ENCODE data around the gene SLC4A9. TPM values are rescaled to one million over a fixed set of nuclear protein-coding genes. Genes with fewer than 3 reads are reported as not detected.
A peak's percentile ranks its signal among the peaks of the same experiment; 100 is the strongest.

The SLC4A9 gene
- total RNA-seq, 2 donors from 2014 or later, result 0.07 to 0.56 TPM

DNA sequence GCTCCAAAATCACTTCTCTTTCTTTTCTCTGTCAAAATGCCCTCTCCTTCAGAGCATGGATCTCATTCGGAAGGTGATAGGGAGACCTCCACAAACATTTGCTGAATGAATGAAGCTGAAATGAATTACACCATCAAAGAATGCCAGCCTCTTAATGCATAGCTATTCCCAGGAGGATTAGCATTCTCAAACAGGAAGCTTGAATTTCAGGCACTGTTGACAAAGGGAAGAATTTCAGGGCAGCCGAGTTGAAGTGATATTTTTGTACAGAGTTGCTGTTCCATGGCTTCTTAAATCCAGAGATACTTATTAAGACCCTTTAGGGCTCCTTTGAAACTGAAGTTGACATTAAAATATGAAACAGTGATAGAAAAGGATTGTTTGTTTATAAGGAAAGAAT is 32.4 kb upstream of the SLC4A9 start:
- no peaks in the 10 kb centered on the region for H3K27me3 Mint-ChIP-seq (ENCODE audit: low read depth)
- no peaks in the 10 kb centered on the region for H3K36me3 Mint-ChIP-seq (ENCODE audit: insufficient read depth in 2 of 2)
- H3K9me3 Mint-ChIP-seq, result no peaks in the 10 kb centered on the region
- no peak overlapping the region for H3K4me3 Mint-ChIP-seq
- H3K4me1 Mint-ChIP-seq (ENCODE audit: low read depth), result peaks cover 10% of the 10 kb centered on the region
- no peak for DNase-seq
- ATAC-seq (replicated peaks in 1 of 2), result no peak
- H3K27ac Mint-ChIP-seq, result no peak overlapping the region

DNA sequence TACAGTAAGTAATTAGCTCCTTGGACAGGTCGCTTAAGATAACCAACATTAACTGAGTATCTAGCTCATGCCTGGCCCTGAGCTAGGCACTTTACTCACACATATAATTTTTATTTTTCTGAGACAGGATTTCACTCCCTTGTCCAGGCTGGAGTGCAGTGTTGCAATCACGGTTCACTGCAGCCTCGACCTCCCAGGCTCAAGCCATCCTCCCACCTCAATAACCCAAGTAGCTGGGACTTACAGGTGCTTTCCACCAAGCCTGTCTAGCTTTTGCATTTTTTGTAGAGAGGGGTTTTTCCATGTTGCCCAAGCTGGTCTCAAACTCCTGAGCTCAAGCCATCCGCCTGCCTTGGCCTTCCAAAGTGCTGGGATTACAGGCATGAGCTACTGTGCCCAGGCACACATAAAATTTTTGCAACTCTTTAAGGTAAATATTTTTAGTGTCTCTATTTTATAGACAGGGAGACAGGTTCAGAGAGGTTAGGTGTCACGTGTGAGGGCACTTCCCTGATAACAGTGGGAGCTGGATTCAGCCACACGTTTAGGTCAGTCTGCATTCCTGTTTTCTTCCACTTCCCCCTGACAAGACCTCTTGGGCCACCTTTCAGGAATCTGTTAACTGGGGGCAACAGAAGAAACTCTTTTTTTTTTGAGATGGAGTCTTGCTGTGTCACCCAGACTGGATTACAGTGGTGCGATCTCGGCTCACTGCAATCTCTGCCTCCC is 31.8 kb upstream of the SLC4A9 start:
- Mint-ChIP-seq H3K4me3 (no peak overlapping the region), H3K27me3 (ENCODE audit: low read depth) (no peaks in the 10 kb centered on the region), H3K4me1 (ENCODE audit: low read depth) (peaks cover 10% of the 10 kb centered on the region), H3K36me3 (ENCODE audit: insufficient read depth in 2 of 2) (no peaks in the 10 kb centered on the region), H3K9me3 (no peaks in the 10 kb centered on the region), H3K27ac (no peak overlapping the region)
- ATAC-seq (replicated peaks in 1 of 2), result no peak
- no peak for DNase-seq

DNA sequence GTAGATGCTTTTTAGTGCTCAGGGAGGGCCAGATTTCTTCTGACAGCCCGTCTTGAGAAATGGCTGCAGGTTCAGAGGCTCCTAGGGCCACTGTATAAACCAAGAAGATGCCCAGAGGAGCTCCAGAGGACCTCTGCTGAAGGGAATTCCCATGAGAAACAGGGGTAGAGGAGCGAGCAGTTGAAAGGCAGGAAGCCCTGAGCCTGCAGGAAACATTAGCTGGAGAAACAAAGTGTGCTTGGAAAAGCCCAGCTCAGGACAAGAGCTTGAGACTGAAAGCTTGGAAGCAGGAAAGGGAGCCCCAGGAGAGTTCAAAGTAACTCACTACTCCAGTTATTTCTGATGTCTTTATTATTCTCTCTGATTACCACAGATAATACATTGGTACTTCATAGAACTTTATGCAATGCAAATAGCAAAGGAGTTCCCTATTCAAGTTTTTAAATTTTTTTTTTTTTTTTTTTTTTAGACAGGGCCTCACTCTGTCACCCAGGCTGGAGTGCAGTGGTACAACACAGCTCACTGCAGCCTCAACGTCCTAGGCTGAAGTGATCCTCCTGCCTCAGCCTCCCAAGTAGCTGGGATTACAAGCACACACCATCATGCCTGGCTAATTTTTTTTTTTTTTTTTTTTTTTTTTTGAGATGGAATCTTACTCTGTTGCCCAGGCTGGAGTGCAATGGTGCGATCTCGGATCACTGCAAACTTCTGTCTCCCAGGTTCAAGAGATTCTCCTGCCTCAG is 30.1 kb upstream of the SLC4A9 start:
- ATAC-seq (replicated peaks in 1 of 2) (no peak), DNase-seq (no peak)
- Mint-ChIP-seq H3K27ac (no peak overlapping the region), H3K36me3 (ENCODE audit: insufficient read depth in 2 of 2) (no peaks in the 10 kb centered on the region), H3K9me3 (no peaks in the 10 kb centered on the region), H3K27me3 (ENCODE audit: low read depth) (no peaks in the 10 kb centered on the region), H3K4me1 (ENCODE audit: low read depth) (peaks cover under 1% of the 10 kb centered on the region), H3K4me3 (no peak overlapping the region)

DNA sequence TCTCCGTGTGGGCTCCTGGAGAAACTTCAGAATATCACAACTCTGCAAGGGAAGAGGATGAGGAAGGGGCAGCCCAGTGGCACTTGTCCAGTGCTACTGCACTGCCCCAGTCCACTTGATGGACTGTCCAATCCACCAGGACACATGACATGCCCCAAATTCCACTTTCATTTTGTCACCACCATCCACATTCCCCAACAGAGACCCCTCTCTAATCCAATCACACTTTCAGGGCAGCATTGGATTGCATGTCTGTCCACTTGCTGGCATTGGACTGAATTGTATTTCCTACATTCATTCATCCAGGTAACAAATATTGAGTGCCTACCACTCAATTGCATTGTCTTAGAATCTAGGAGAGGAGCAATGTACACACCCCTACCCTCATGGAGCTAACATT is 28.4 kb upstream of the SLC4A9 start:
- Mint-ChIP-seq H3K9me3 (no peaks in the 10 kb centered on the region), H3K36me3 (ENCODE audit: insufficient read depth in 2 of 2) (no peaks in the 10 kb centered on the region), H3K4me1 (ENCODE audit: low read depth) (no peaks in the 10 kb centered on the region), H3K27ac (no peak overlapping the region), H3K4me3 (no peak overlapping the region), H3K27me3 (ENCODE audit: low read depth) (no peaks in the 10 kb centered on the region)
- DNase-seq (no peak), ATAC-seq (replicated peaks in 1 of 2) (no peak)

DNA sequence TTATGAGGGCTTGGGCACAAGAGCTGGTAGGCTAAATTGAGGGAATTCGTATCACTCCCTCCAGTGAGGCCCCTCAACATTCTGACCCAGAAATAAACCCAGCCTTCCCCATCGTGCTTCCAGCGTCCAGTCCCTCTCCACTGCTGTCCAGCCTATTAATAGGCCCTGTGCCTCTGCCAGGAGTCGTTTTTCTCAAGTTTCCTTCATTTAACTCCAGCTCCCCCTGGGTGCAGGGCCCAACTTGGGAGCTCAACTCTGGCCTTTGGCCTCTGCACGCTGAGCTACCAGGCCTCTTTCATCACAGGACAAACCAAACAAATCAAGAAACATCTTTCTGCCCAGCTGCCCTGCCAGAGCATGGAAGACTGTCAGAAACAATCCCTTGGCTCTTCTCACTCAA is 23.6 kb upstream of the SLC4A9 start:
- H3K36me3 Mint-ChIP-seq (ENCODE audit: insufficient read depth in 2 of 2), result peaks cover 0 to 2% of the 10 kb centered on the region in 2 donors
- no peak overlapping the region for H3K27ac Mint-ChIP-seq
- no peak for ATAC-seq (replicated peaks in 1 of 2)
- H3K27me3 Mint-ChIP-seq (ENCODE audit: low read depth), result no peaks in the 10 kb centered on the region
- no peak overlapping the region for H3K4me3 Mint-ChIP-seq
- peaks cover 7% of the 10 kb centered on the region for H3K4me1 Mint-ChIP-seq (ENCODE audit: low read depth)
- no peak for DNase-seq
- no peaks in the 10 kb centered on the region for H3K9me3 Mint-ChIP-seq

DNA sequence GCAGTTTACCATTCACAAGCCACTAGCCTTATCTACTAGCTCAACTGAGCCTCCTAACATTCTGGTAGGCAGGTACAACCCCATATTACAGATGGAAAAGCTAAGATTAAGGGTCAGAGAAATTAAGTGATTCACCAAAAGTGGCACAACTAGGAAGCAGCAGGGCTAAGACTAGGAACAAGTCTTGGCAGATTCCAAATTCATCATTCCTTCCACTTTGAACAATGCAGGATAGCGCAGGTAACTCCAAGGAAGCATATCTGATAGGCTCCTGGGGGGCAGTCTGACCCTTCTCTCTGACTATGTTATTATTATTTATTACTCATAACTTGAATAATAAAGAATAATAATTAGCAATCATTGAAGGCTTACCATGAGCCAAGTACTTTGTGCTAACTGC is 22.1 kb upstream of the SLC4A9 start:
- no peaks in the 10 kb centered on the region for H3K27me3 Mint-ChIP-seq (ENCODE audit: low read depth)
- peaks cover 22% of the 10 kb centered on the region for H3K4me1 Mint-ChIP-seq (ENCODE audit: low read depth)
- H3K9me3 Mint-ChIP-seq, result no peaks in the 10 kb centered on the region
- H3K4me3 Mint-ChIP-seq, result no peak overlapping the region
- no peak for DNase-seq
- H3K27ac Mint-ChIP-seq, result no peak overlapping the region
- peaks cover 3 to 5% of the 10 kb centered on the region in 2 donors for H3K36me3 Mint-ChIP-seq (ENCODE audit: insufficient read depth in 2 of 2)
- no peak for ATAC-seq (replicated peaks in 1 of 2)

DNA sequence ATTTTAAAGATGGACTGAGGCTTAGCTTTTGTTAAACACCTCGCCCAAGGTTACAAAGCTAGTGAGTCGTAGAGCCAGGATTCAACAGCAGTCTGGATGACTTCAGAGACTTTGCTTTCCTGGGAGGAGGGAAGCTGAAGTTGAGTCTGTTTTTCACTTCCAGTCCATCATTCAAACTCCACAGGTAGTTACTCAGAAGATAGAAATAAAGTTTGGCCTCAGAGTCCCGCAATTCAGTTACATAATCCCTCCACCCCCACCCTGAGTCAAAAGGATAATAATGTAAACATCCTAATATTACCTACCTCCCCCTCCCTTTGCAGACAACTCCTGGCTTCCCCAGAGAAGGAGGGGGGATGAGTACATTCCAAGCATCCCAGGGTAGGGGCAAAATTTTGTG is 21.7 kb upstream of the SLC4A9 start:
- H3K27ac Mint-ChIP-seq, result no peak overlapping the region
- H3K9me3 Mint-ChIP-seq, result no peaks in the 10 kb centered on the region
- ATAC-seq (replicated peaks in 1 of 2), result no peak
- H3K36me3 Mint-ChIP-seq (ENCODE audit: insufficient read depth in 2 of 2), result peaks cover 3 to 5% of the 10 kb centered on the region in 2 donors
- DNase-seq, result no peak
- peaks cover 27% of the 10 kb centered on the region for H3K4me1 Mint-ChIP-seq (ENCODE audit: low read depth)
- H3K27me3 Mint-ChIP-seq (ENCODE audit: low read depth), result no peaks in the 10 kb centered on the region
- H3K4me3 Mint-ChIP-seq, result no peak overlapping the region

DNA sequence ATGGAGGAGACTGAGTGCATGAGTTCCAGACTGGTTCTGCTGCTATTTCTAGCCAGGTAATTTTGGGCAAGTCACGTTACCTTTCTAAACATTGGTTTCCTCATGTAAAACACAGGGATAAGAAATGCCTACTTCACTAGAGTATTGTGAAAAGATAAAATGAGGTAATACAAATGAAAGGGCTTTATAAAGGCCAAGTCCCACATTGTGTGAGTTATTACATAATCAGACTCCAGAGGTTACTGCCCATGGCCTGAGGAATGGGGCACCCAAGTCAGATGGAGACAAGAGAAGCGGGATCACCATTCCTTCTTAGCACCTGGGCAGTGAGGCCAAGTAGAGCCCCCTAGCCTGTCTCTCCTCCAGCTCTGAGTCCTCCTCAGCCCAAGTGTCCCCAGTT is 21.1 kb upstream of the SLC4A9 start:
- Mint-ChIP-seq H3K36me3 (ENCODE audit: insufficient read depth in 2 of 2) (peaks cover 3 to 5% of the 10 kb centered on the region in 2 donors), H3K27ac (no peak overlapping the region), H3K4me3 (no peak overlapping the region), H3K4me1 (ENCODE audit: low read depth) (peaks cover 33% of the 10 kb centered on the region), H3K27me3 (ENCODE audit: low read depth) (no peaks in the 10 kb centered on the region), H3K9me3 (no peaks in the 10 kb centered on the region)
- DNase-seq (no peak), ATAC-seq (replicated peaks in 1 of 2) (no peak)

DNA sequence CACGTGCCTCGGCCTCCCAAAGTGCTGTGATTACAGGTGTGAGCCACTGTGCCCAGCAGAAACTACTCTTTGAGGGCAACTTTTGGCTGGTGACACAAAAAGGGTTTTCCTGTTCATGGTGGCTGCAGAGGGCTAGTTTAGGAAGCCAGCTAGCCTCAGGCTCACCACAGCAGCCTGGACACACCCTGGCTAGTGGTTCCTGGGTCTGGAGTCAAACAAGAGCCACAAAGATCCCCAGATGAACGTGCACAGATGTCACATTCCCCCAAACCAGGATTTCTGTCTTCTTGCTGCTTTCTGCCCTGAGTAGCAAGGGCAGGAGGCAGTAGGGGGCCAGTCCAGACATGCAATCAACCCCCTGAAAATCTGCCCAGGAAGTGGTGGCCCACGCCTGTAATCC is 20.4 kb upstream of the SLC4A9 start:
- Mint-ChIP-seq H3K27me3 (ENCODE audit: low read depth) (no peaks in the 10 kb centered on the region), H3K36me3 (ENCODE audit: insufficient read depth in 2 of 2) (peaks cover 3 to 5% of the 10 kb centered on the region in 2 donors), H3K4me1 (ENCODE audit: low read depth) (peaks cover 40% of the 10 kb centered on the region), H3K9me3 (no peaks in the 10 kb centered on the region), H3K27ac (no peak overlapping the region), H3K4me3 (no peak overlapping the region)
- ATAC-seq (replicated peaks in 1 of 2) (no peak), DNase-seq (no peak)

DNA sequence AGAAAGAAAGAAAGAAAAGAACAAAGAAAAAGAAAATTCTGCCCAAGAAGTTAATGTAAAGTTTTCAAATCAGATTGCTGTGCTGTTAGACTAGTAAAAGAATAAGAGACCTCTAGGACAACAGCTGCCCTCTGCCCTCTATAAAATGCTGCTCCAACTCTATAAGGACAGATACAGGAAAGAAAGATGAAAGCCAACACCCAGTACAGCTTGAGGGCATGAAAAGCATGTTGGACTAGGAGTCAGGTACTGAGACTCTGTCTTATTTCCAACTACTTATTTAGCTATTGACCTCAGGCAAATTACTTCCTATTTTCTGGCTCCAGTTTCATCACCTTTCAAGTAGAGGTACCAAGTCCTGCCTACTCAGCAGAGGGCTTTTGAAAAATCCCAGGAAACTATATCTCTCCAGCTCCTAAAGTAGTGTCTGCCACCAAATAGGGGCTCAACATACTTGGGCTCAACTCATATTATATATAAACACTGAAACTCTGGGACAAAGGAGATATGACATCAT is 19.3 kb upstream of the SLC4A9 start:
- H3K27ac Mint-ChIP-seq, result no peak overlapping the region
- no peaks in the 10 kb centered on the region for H3K9me3 Mint-ChIP-seq
- DNase-seq, result no peak
- H3K4me1 Mint-ChIP-seq (ENCODE audit: low read depth), result peaks cover 50% of the 10 kb centered on the region
- no peaks in the 10 kb centered on the region for H3K27me3 Mint-ChIP-seq (ENCODE audit: low read depth)
- no peak for ATAC-seq (replicated peaks in 1 of 2)
- peak overlapping the region; percentile 6 to 25 for H3K4me3 Mint-ChIP-seq
- H3K36me3 Mint-ChIP-seq (ENCODE audit: insufficient read depth in 2 of 2), result peaks cover 5 to 7% of the 10 kb centered on the region in 2 donors

DNA sequence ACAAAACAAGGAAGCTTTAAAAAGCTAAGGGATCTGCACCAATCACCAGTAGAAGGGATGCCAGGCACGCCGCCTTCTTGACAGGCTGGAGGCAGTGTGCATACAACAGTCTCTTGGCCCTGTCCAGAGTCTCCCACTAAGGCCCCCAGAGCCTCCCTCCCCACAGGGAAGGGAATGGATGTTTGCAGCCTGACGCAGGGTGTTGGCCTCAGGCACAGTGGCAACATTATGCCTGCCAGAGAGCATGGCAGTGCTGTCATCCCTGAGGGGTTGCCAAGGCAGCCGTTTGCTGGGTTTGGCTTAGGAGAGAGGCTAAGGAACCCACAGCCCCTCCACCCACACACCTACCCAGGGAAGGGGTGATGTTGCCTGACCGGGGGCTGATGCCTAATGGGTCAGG is 18.4 kb upstream of the SLC4A9 start:
- H3K27ac Mint-ChIP-seq, result no peak overlapping the region
- peak overlapping the region; percentile 78 for H3K4me3 Mint-ChIP-seq
- DNase-seq (no peak), ATAC-seq (replicated peaks in 1 of 2) (no peak)
- peaks cover 5 to 7% of the 10 kb centered on the region in 2 donors for H3K36me3 Mint-ChIP-seq (ENCODE audit: insufficient read depth in 2 of 2)
- peaks cover 51% of the 10 kb centered on the region for H3K4me1 Mint-ChIP-seq (ENCODE audit: low read depth)
- H3K9me3 Mint-ChIP-seq, result no peaks in the 10 kb centered on the region
- no peaks in the 10 kb centered on the region for H3K27me3 Mint-ChIP-seq (ENCODE audit: low read depth)

DNA sequence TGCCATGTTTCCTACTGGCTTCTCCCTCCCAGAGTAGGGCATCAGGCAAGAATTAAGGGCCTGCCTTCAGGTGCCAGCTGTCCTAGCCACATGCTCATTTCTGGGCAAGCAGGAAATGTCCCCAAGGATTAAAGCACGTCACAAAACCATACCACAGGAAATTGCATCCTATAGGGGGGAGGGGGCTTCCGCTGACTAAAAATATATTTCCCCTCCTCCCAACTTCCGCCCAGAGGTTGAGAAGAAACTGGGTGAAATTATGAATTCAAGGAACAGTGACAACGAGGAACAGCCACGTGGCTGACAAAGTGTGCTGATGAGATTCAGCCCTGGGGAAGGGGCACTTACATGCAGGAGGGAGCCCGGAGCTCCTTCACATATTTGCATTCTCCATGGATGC is 17.7 kb upstream of the SLC4A9 start:
- Mint-ChIP-seq H3K36me3 (ENCODE audit: insufficient read depth in 2 of 2) (peaks cover 5 to 7% of the 10 kb centered on the region in 2 donors), H3K4me3 (peak overlapping the region; percentile 78), H3K9me3 (no peaks in the 10 kb centered on the region), H3K27me3 (ENCODE audit: low read depth) (no peaks in the 10 kb centered on the region), H3K27ac (peak overlapping the region; percentile 83), H3K4me1 (ENCODE audit: low read depth) (peaks cover 57% of the 10 kb centered on the region)
- peak; percentile 27 to 37 for DNase-seq
- peak in 1 of 2 donors; percentile 20 for ATAC-seq (replicated peaks in 1 of 2)

DNA sequence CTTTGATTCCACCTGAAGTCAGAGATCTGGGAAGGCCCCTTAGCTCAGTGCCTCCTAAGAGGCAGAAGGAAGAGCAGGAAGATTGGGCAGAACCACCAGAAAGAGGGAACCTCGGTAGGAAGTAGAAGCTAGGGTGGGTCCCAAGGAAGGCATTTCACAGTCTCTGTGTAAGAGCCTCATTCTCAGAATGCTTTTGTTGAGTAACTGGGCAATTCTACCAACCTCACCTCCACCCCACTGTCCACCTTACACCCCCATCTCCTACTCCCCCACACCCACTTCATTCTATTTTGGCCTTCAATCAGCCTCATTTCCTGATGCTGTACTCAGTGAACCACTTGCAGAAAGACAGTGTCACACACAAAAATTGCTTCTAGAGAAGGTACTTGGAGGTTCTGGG is 17.1 kb upstream of the SLC4A9 start:
- Mint-ChIP-seq H3K27ac (peak overlapping the region; percentile 83), H3K36me3 (ENCODE audit: insufficient read depth in 2 of 2) (peaks cover 5 to 7% of the 10 kb centered on the region in 2 donors), H3K9me3 (no peaks in the 10 kb centered on the region), H3K4me3 (peak overlapping the region; percentile 78), H3K27me3 (ENCODE audit: low read depth) (no peaks in the 10 kb centered on the region), H3K4me1 (ENCODE audit: low read depth) (peaks cover 61% of the 10 kb centered on the region)
- ATAC-seq (replicated peaks in 1 of 2) (no peak), DNase-seq (no peak)

All from activated T-cell treated with anti-CD3 and anti-CD28 coated beads, Interleukin-2, amount 50 U/mL, for 72 hours (primary cell).